Natural killer cell (primary cell): ENCODE measurements around the gene CDC42EP4. TPM values are rescaled to one million over a fixed set of nuclear protein-coding genes. Genes with fewer than 3 reads are reported as not detected.

Experiments
- ATAC-seq, 3 donors: fragments of 150-1000 bp in 2 of 3; fragments of 200-7000 bp in 1 of 3; cut with Tn5 transposase; 1 replicate in 1 of 3; 2 replicates in 2 of 3; pipeline ENCODE4 v1.10.0; 2021; ENCODE audit warnings: mild to moderate bottlenecking in 2 of 3, moderate library complexity in 2 of 3
- DNase-seq, 2 donors: peaks; one replicate each; pipeline versions ENCODE4 v3.0.0 to v3.0.0-alpha.2; 2013 to 2021; ENCODE audit warnings: mixed read lengths in 1 of 2
- H3K27ac ChIP-seq: one replicate; pipeline ENCODE4 v1.5.1; 2013; ENCODE audit warnings: mild to moderate bottlenecking, low read length
- H3K27me3 ChIP-seq: one replicate; pipeline ENCODE4 v1.6.1; 2013; ENCODE audit warnings: low read length; ENCODE audit not compliant: control insufficient read depth, insufficient read depth
- H3K36me3 ChIP-seq: one replicate; pipeline ENCODE4 v1.6.1; 2013; ENCODE audit warnings: low read length; ENCODE audit not compliant: control insufficient read depth, insufficient read depth
- H3K4me1 ChIP-seq: one replicate; pipeline ENCODE4 v1.6.1; 2013; ENCODE audit warnings: low read length; ENCODE audit not compliant: control insufficient read depth, insufficient read depth
- H3K4me3 ChIP-seq: one replicate; pipeline ENCODE4 v1.5.1; 2013; ENCODE audit warnings: low read length
- H3K9me3 ChIP-seq: one replicate; pipeline ENCODE4 v1.6.1; 2013; ENCODE audit warnings: low read length; ENCODE audit not compliant: control insufficient read depth, insufficient read depth
- H3K27ac Mint-ChIP-seq, 2 donors: one replicate each; pipeline ENCODE4 v1.8.0; 2022; ENCODE audit warnings: mild to moderate bottlenecking in 2 of 2, mixed read lengths in 2 of 2, moderate library complexity in 1 of 2
- H3K27me3 Mint-ChIP-seq, 2 donors: one replicate each; pipeline ENCODE4 v1.8.0; 2022; ENCODE audit warnings: low read depth in 2 of 2, mixed read lengths in 2 of 2
- H3K36me3 Mint-ChIP-seq: one replicate; pipeline ENCODE4 v1.8.0; 2022; ENCODE audit warnings: mixed read lengths
- H3K4me1 Mint-ChIP-seq, 2 donors: one replicate each; pipeline ENCODE4 v1.8.0; 2022; ENCODE audit warnings: mixed read lengths in 2 of 2
- H3K4me3 Mint-ChIP-seq: one replicate; pipeline ENCODE4 v1.8.0; 2022; ENCODE audit warnings: mild to moderate bottlenecking, moderate library complexity, mixed read lengths
- H3K9me3 Mint-ChIP-seq, 2 donors: one replicate each; pipeline ENCODE4 v1.8.0; 2022; ENCODE audit warnings: mixed read lengths in 2 of 2
- WGBS: methylation state at CpG from one replicate; pipeline ENCODE4 v1.1.7; 2013; ENCODE audit warnings: missing lambda C conversion rate; ENCODE audit not compliant: insufficient coverage; 5-methylcytosine and 5-hydroxymethylcytosine counted together
- intact Hi-C: fragments of 100-400 bp; cut with micrococcal nuclease; formaldehyde crosslinking; loops from one replicate; pipeline ENCODE4 v1.14.2; 2022
- total RNA-seq, 4 donors: library from RNA; stranded (reverse); fragments of 120-200 nt in 1 of 4; gene quantifications; one replicate each; pipeline versions ENCODE4 v1.2.3 to v1.2.4, GENCODE V29; 2013 to 2022
- TF ChIP-seq, protein P1 (sequence below): fragments of 200-600 bp; IDR thresholded peaks from one replicate; pipeline ENCODE4 v1.8.0; 2022; ENCODE audit warnings: antibody characterized with exemption

CDC42EP4 gene
- total RNA-seq, 3 donors from 2014 or later (not counting 1 experiment from before 2014, with no cell fraction given) = 2.5 to 9.6 (median 4.4) TPM

- DNase-seq = no peak
- Histone ChIP-seq H3K9me3 (no peaks in the 10 kb centered on the region), H3K4me3 (no peak overlapping the region), H3K27me3 (no peaks in the 10 kb centered on the region), H3K27ac (no peak overlapping the region), H3K4me1 (no peaks in the 10 kb centered on the region), H3K36me3 (no peaks in the 10 kb centered on the region)
- no peaks in the 10 kb centered on the region for H3K9me3 Mint-ChIP-seq
- H3K4me1 Mint-ChIP-seq = no peaks in the 10 kb centered on the region
- no peak overlapping the region for H3K4me3 Mint-ChIP-seq
- no peaks in the 10 kb centered on the region for H3K36me3 Mint-ChIP-seq
- intact Hi-C loops = no loop called here
- 88% methylated on average over 19 of the region's 19 CpGs for WGBS
- H3K27ac Mint-ChIP-seq = no peak overlapping the region
- TF ChIP-seq, protein P1, sequence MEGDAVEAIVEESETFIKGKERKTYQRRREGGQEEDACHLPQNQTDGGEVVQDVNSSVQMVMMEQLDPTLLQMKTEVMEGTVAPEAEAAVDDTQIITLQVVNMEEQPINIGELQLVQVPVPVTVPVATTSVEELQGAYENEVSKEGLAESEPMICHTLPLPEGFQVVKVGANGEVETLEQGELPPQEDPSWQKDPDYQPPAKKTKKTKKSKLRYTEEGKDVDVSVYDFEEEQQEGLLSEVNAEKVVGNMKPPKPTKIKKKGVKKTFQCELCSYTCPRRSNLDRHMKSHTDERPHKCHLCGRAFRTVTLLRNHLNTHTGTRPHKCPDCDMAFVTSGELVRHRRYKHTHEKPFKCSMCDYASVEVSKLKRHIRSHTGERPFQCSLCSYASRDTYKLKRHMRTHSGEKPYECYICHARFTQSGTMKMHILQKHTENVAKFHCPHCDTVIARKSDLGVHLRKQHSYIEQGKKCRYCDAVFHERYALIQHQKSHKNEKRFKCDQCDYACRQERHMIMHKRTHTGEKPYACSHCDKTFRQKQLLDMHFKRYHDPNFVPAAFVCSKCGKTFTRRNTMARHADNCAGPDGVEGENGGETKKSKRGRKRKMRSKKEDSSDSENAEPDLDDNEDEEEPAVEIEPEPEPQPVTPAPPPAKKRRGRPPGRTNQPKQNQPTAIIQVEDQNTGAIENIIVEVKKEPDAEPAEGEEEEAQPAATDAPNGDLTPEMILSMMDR = no peak
- peak in 1 of 3 donors; percentile 48 for ATAC-seq
- H3K27me3 Mint-ChIP-seq = no peaks in the 10 kb centered on the region
These were observed 49.7 kb downstream of the CDC42EP4 start for GRCh38 chr17:73261952-73262675.

DNA sequence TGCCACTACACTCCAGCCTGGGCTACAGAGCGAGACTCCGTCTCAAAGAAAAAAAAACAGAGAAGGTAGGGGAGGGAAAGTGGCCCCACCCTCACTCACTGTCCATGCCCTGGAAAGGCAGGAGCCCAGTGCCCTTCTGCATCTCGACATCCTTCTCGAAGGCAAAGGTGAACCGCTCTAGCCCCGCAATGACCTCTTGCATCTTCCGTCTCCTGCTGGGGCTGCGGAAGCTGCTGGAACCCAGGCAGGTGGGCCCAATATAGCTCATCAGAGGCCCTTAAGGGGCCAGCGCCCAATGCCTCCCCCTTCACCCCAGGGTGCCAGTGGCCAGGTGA, 50.2 kb downstream of the CDC42EP4 start, which contains the start of gene CPSF4L:
TSS of gene CPSF4L (minus strand) at position 264 of the 335 bp plus-strand sequence. CDS start at position 202, 62 bp downstream.
- Histone ChIP-seq H3K36me3 (no peaks in the 10 kb centered on the region), H3K4me3 (no peak within 1 kb of the TSS), H3K9me3 (no peaks in the 10 kb centered on the region), H3K27me3 (no peaks in the 10 kb centered on the region), H3K4me1 (no peaks in the 10 kb centered on the region), H3K27ac (no peak within 1 kb of the TSS)
- intact Hi-C loops = no loop called here
- Mint-ChIP-seq H3K27me3 (no peaks in the 10 kb centered on the region), H3K27ac (no peak within 1 kb of the TSS), H3K36me3 (no peaks in the 10 kb centered on the region), H3K4me3 (no peak within 1 kb of the TSS), H3K4me1 (no peaks in the 10 kb centered on the region), H3K9me3 (no peaks in the 10 kb centered on the region)
- ATAC-seq (no peak), DNase-seq (no peak)
- TF ChIP-seq, protein P1 = no peak
- WGBS = 95% methylated on average over 9 of the region's 9 CpGs

GRCh38 chr17:73257516-73257915, 54.3 kb downstream of the CDC42EP4 start:
- H3K4me3 ChIP-seq = no peak overlapping the region
- Mint-ChIP-seq H3K9me3 (no peaks in the 10 kb centered on the region), H3K27ac (no peak overlapping the region), H3K36me3 (no peaks in the 10 kb centered on the region), H3K4me1 (peaks cover 0 to 5% of the 10 kb centered on the region in 2 donors), H3K4me3 (no peak overlapping the region), H3K27me3 (peaks cover 0 to 3% of the 10 kb centered on the region in 2 donors)
- no peak for DNase-seq
- no peaks in the 10 kb centered on the region for H3K36me3 ChIP-seq
- H3K27ac ChIP-seq = no peak overlapping the region
- no peaks in the 10 kb centered on the region for H3K9me3 ChIP-seq
- ATAC-seq = no peak
- intact Hi-C loops = no loop called here
- TF ChIP-seq, protein P1 = no peak
- H3K27me3 ChIP-seq = no peaks in the 10 kb centered on the region
- WGBS = 91% methylated on average over 6 of the region's 6 CpGs
- no peaks in the 10 kb centered on the region for H3K4me1 ChIP-seq

- no peak for ATAC-seq
These were observed 55.6 kb downstream of the CDC42EP4 start for GRCh38 chr17:73256220-73256619.

More at GRCh38 chr17:73256220-73256619, 55.6 kb downstream of the CDC42EP4 start:
- H3K27me3 Mint-ChIP-seq = peaks cover 0 to 3% of the 10 kb centered on the region in 2 donors
- peaks cover 0 to 5% of the 10 kb centered on the region in 2 donors for H3K4me1 Mint-ChIP-seq
- H3K36me3 Mint-ChIP-seq = no peaks in the 10 kb centered on the region
- 100% methylated on average over 3 of the region's 3 CpGs for WGBS
- intact Hi-C loops = no loop called here
- H3K27ac Mint-ChIP-seq = no peak overlapping the region
- no peak overlapping the region for H3K4me3 Mint-ChIP-seq
- H3K27me3 ChIP-seq = no peaks in the 10 kb centered on the region
- no peaks in the 10 kb centered on the region for H3K9me3 ChIP-seq
- no peak for DNase-seq
- no peaks in the 10 kb centered on the region for H3K36me3 ChIP-seq
- no peak overlapping the region for H3K27ac ChIP-seq
- H3K4me1 ChIP-seq = no peaks in the 10 kb centered on the region
- TF ChIP-seq, protein P1 = no peak
- H3K9me3 Mint-ChIP-seq = no peaks in the 10 kb centered on the region
- H3K4me3 ChIP-seq = no peak overlapping the region
